B cell (primary cell): ENCODE measurements around the gene MAP3K7. TPM values are rescaled to one million over a fixed set of nuclear protein-coding genes. Genes with fewer than 3 reads are reported as not detected.

Experiments used
- ATAC-seq: fragments of 200-7000 bp; cut with Tn5 transposase; one replicate; pipeline ENCODE4 v1.10.0; 2021; ENCODE audit warnings: low read depth, mild to moderate bottlenecking, moderate number of reproducible peaks, moderate library complexity
- CTCF ChIA-PET: fragments of 350-600 bp; sonication (Branson Sonifier 250); formaldehyde crosslinking; loops from one replicate; lab custom pipeline; 2021; ENCODE audit warnings: antibody characterized with exemption, inconsistent platforms; lab: Charles Lee
- POLR2A ChIA-PET: fragments of 350-600 bp; sonication (Branson Sonifier 250); formaldehyde crosslinking; loops from one replicate; lab custom pipeline; 2021; ENCODE audit warnings: antibody characterized with exemption; lab: Charles Lee
- DNase-seq: peaks from one replicate; pipeline ENCODE4 v3.0.0; 2013
- H2AFZ ChIP-seq: 2 replicates; pipeline ENCODE4 v1.6.1; 2012; ENCODE audit warnings: mild to moderate bottlenecking, low read depth, low read length; ENCODE audit not compliant: insufficient read depth, poor library complexity, severe bottlenecking
- H3K27ac ChIP-seq, 2 donors: 1 replicate in 1 of 2; 2 replicates in 1 of 2; pipeline ENCODE4 v1.5.1; 2012 to 2013; ENCODE audit warnings: low read length in 2 of 2, mild to moderate bottlenecking in 2 of 2, moderate library complexity in 1 of 2
- H3K27me3 ChIP-seq, 4 experiments: fragments of 200-600 bp in 1 of 4; sonication (generic) in 1 of 4; replicated peaks in 1 of 4; 1 replicate in 2 of 4; 2 replicates in 2 of 4; pipeline versions ENCODE4 v1.6.1 to v1.7.0; 2013 to 2016; ENCODE audit warnings: low read length in 3 of 4, mild to moderate bottlenecking in 2 of 4, mixed read lengths in 1 of 4, moderate library complexity in 1 of 4; ENCODE audit not compliant: insufficient read depth in 4 of 4, control insufficient read depth in 3 of 4; ENCODE audit errors: control extremely low read depth in 1 of 4
- H3K36me3 ChIP-seq, 2 experiments: replicated peaks in 1 of 2; 1 replicate in 1 of 2; 2 replicates in 1 of 2; pipeline versions ENCODE4 v1.6.1 to v1.7.1; 2013; ENCODE audit warnings: low read length in 1 of 2; ENCODE audit not compliant: insufficient read depth in 2 of 2, control insufficient read depth in 1 of 2; ENCODE audit errors: control extremely low read depth in 1 of 2, extremely low read depth in 1 of 2
- H3K4me1 ChIP-seq, 2 donors: fragments of 200-600 bp in 1 of 2; sonication (generic) in 1 of 2; 1 replicate in 1 of 2; 2 replicates in 1 of 2; pipeline versions ENCODE4 v1.5.1 to v1.6.1; 2013 to 2017; ENCODE audit warnings: low read length in 2 of 2; ENCODE audit not compliant: control insufficient read depth in 2 of 2, insufficient read depth in 2 of 2
- H3K4me2 ChIP-seq: replicated peaks from 2 replicates; pipeline ENCODE3; 2012; ENCODE audit warnings: mild to moderate bottlenecking, low read depth, low read length; ENCODE audit not compliant: poor library complexity, severe bottlenecking
- H3K4me3 ChIP-seq, 5 experiments: fragments of 200-600 bp in 1 of 5; sonication (generic) in 1 of 5; 1 replicate in 3 of 5; 2 replicates in 2 of 5; pipeline versions ENCODE4 v1.5.1 to v1.7.0; 2011 to 2016; ENCODE audit warnings: low read length in 4 of 5, mild to moderate bottlenecking in 4 of 5, low read depth in 2 of 5, control low read depth in 1 of 5, moderate library complexity in 1 of 5; ENCODE audit not compliant: insufficient read depth in 1 of 5; ENCODE audit errors: control extremely low read depth in 1 of 5, extremely low read depth in 1 of 5
- H3K79me2 ChIP-seq: fragments of 200-600 bp; sonication (generic); one replicate; pipeline ENCODE4 v1.6.0; 2016; ENCODE audit warnings: low read length; ENCODE audit not compliant: control insufficient read depth, insufficient read depth
- H3K9ac ChIP-seq: fragments of 200-600 bp; sonication (generic); 2 replicates; pipeline ENCODE4 v1.6.1; 2017; ENCODE audit warnings: mild to moderate bottlenecking, low read length, moderate library complexity
- H3K9me3 ChIP-seq, 3 donors: one replicate each; pipeline versions ENCODE4 v1.6.1 to v1.7.1; 2013; ENCODE audit warnings: low read length in 2 of 3; ENCODE audit not compliant: control insufficient read depth in 2 of 3, insufficient read depth in 1 of 3; ENCODE audit errors: control extremely low read depth in 1 of 3
- H4K20me1 ChIP-seq: 2 replicates; pipeline ENCODE4 v1.6.0; 2012; ENCODE audit warnings: mild to moderate bottlenecking, low read length; ENCODE audit not compliant: insufficient read depth, control insufficient read depth, poor library complexity, severe bottlenecking
- H3K27ac Mint-ChIP-seq: one replicate; pipeline ENCODE4 v1.8.0; 2021; ENCODE audit warnings: mixed read lengths
- H3K27me3 Mint-ChIP-seq: one replicate; pipeline ENCODE4 v1.8.0; 2021; ENCODE audit warnings: mixed read lengths
- H3K4me1 Mint-ChIP-seq: one replicate; pipeline ENCODE4 v1.8.0; 2021; ENCODE audit warnings: mixed read lengths
- H3K4me3 Mint-ChIP-seq: one replicate; pipeline ENCODE4 v1.8.0; 2021; ENCODE audit warnings: mixed read lengths
- H3K9me3 Mint-ChIP-seq: one replicate; pipeline ENCODE4 v1.8.0; 2022; ENCODE audit warnings: mixed read lengths; ENCODE audit not compliant: insufficient read depth
- EZH2 ChIP-seq: IDR thresholded peaks from 2 replicates; pipeline ENCODE4 v1.6.1; 2012; ENCODE audit warnings: borderline replicate concordance, low read depth, mild to moderate bottlenecking, moderate library complexity, low read length; ENCODE audit not compliant: insufficient read depth, poor library complexity, severe bottlenecking
- WGBS: methylation state at CpG from one replicate; pipeline ENCODE4 v1.1.5; 2013; ENCODE audit warnings: missing lambda C conversion rate; ENCODE audit not compliant: insufficient coverage; 5-methylcytosine and 5-hydroxymethylcytosine counted together
- intact Hi-C: fragments of 100-400 bp; cut with micrococcal nuclease; formaldehyde crosslinking; loops from one replicate; pipeline ENCODE4 v1.10.0; 2022
- polyA plus RNA-seq: library from polyadenylated mRNA; depleted of rRNA; stranded (reverse); fragments of >200 nt; gene quantifications from 2 replicates; pipeline ENCODE4 v1.2.3, GENCODE V29; 2012
- total RNA-seq, 2 donors: library from RNA; stranded (reverse); fragments of 120-200 nt in 1 of 2; gene quantifications; 1 replicate in 1 of 2; 2 replicates in 1 of 2; pipeline versions ENCODE4 v1.2.3 to v1.2.4, GENCODE V29; 2013 to 2022
- TF ChIP-seq, protein P1 (sequence below): fragments of 200-600 bp; IDR thresholded peaks from one replicate; pipeline ENCODE4 v1.8.0; 2022; ENCODE audit warnings: antibody characterized with exemption, mild to moderate bottlenecking

MAP3K7 gene
- total and polyA plus RNA-seq, 2 donors (not counting 1 experiment from before 2014, with no cell fraction given), result 15.0 to 32.8 TPM

DNA sequence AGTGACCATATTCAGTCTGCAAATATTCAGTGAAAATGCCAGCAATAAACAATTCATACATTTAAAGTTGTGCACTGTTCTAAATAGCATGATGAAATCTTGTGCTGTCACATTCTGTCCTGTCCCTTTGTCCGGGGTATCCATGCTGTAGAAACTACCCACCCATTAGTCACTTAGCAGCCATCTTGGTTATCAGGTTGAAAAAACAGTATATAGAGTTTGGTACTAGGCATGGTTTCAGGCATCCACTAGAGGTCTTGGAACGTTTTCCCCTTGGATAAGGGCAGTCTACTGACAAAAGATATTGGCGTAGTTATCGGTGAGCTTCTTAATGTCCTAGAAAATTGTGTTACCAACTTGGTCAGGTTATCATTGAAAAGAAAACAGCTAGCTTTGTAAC, 12.3 kb upstream of the MAP3K7 start:
- Mint-ChIP-seq H3K27me3 (peaks cover 53% of the 10 kb centered on the region), H3K27ac (no peak overlapping the region), H3K4me1 (no peaks in the 10 kb centered on the region), H3K4me3 (no peak overlapping the region), H3K9me3 (no peaks in the 10 kb centered on the region)
- TF ChIP-seq, protein P1, sequence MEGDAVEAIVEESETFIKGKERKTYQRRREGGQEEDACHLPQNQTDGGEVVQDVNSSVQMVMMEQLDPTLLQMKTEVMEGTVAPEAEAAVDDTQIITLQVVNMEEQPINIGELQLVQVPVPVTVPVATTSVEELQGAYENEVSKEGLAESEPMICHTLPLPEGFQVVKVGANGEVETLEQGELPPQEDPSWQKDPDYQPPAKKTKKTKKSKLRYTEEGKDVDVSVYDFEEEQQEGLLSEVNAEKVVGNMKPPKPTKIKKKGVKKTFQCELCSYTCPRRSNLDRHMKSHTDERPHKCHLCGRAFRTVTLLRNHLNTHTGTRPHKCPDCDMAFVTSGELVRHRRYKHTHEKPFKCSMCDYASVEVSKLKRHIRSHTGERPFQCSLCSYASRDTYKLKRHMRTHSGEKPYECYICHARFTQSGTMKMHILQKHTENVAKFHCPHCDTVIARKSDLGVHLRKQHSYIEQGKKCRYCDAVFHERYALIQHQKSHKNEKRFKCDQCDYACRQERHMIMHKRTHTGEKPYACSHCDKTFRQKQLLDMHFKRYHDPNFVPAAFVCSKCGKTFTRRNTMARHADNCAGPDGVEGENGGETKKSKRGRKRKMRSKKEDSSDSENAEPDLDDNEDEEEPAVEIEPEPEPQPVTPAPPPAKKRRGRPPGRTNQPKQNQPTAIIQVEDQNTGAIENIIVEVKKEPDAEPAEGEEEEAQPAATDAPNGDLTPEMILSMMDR, result no peak
- TF ChIP-seq EZH2, result no peak
- DNase-seq, result no peak
- Histone ChIP-seq H3K79me2 (no peaks in the 10 kb centered on the region), H3K36me3 (no peaks in the 10 kb centered on the region), H4K20me1 (no peaks in the 10 kb centered on the region), H2AFZ (no peak overlapping the region), H3K9ac (no peak overlapping the region), H3K4me3 (no peak overlapping the region), H3K9me3 (no peaks in the 10 kb centered on the region), H3K27me3 (peaks cover 0 to 24% (median 15%) of the 10 kb centered on the region in 4 experiments), H3K27ac (no peak overlapping the region), H3K4me1 (no peaks in the 10 kb centered on the region), H3K4me2 (no peak overlapping the region)
- ATAC-seq, result no peak
- intact Hi-C loops, result no loop called here
- POLR2A ChIA-PET, result no interaction called here
- no CpG with 5 or more reads among the region's 4 CpGs for WGBS
- CTCF ChIA-PET, result no interaction called here

DNA sequence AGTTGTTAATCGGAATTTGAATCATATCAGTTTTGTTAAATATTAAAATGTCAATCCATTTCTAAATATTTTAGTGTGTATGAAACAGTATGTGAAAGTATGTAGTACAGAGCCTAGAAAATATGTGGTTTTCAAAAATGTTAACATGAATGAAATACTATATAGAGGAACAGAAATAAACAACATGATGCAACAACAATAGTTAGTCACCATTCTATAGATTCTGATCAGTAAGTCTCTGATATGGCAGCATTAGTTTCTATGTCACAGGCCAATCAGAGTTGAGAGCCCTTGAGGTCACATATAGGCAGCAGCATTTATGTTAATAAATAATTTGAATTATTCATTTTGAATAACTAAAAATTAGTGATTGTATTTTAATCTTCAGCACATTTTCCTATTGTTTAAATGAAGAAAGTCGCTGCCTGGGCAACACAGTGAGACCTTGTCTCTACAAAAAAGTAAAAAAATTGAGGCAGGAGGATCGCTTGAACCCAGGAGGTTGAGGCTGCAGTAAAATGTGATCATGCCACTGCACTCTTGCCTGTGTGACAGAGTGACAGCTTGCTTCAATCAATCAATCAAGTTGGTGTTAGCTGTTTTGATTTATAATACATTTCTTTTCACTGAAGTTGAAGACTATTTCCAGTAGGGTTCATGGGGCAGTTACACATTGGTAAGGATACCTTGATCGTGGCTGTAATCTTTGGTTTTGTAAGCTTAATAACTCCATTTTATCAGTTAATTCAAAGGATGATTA, 11.5 kb upstream of the MAP3K7 start:
- H3K27ac ChIP-seq, result no peak overlapping the region
- no CpG with 5 or more reads among the region's 4 CpGs for WGBS
- H3K27me3 ChIP-seq, result peaks cover 0 to 24% (median 16%) of the 10 kb centered on the region in 4 experiments
- ATAC-seq, result no peak
- no peak overlapping the region for H2AFZ ChIP-seq
- no peak overlapping the region for H3K4me3 ChIP-seq
- POLR2A ChIA-PET, result no interaction called here
- DNase-seq, result no peak
- Mint-ChIP-seq H3K4me1 (no peaks in the 10 kb centered on the region), H3K27ac (no peak overlapping the region), H3K9me3 (no peaks in the 10 kb centered on the region), H3K4me3 (no peak overlapping the region), H3K27me3 (peaks cover 54% of the 10 kb centered on the region)
- TF ChIP-seq, protein P1, result no peak
- no peak for TF ChIP-seq EZH2
- H3K4me2 ChIP-seq, result no peak overlapping the region
- H3K36me3 ChIP-seq, result no peaks in the 10 kb centered on the region
- no peaks in the 10 kb centered on the region for H3K79me2 ChIP-seq
- no peaks in the 10 kb centered on the region for H4K20me1 ChIP-seq
- no peaks in the 10 kb centered on the region for H3K9me3 ChIP-seq
- H3K4me1 ChIP-seq, result no peaks in the 10 kb centered on the region
- no peak overlapping the region for H3K9ac ChIP-seq
- CTCF ChIA-PET, result no interaction called here
- intact Hi-C loops, result no loop called here
